CD4-positive, alpha-beta T cell (primary cell): ENCODE measurements around the gene MAPKBP1. TPM values are rescaled to one million over a fixed set of nuclear protein-coding genes. Genes with fewer than 3 reads are reported as not detected.

ENCODE experiments used
- ATAC-seq: fragments of 200-7000 bp; cut with Tn5 transposase; one replicate; pipeline ENCODE4 v1.10.0; 2022; ENCODE audit warnings: mild to moderate bottlenecking; ENCODE audit not compliant: poor library complexity
- CTCF ChIA-PET: fragments of 350-600 bp; sonication (Branson Sonifier 250); formaldehyde crosslinking; loops from one replicate; lab custom pipeline; 2021; ENCODE audit warnings: antibody characterized with exemption, inconsistent platforms; lab: Charles Lee
- POLR2A ChIA-PET: fragments of 350-600 bp; sonication (Branson Sonifier 250); formaldehyde crosslinking; loops from one replicate; lab custom pipeline; 2021; ENCODE audit warnings: antibody characterized with exemption, inconsistent platforms; lab: Charles Lee
- DNase-seq, 14 experiments: peaks; one replicate each; pipeline ENCODE4 v3.0.0-alpha.2; 2013 to 2020; ENCODE audit warnings: mixed read lengths in 2 of 14
- H3K27ac ChIP-seq, 2 donors: one replicate each; pipeline versions ENCODE4 v1.5.1 to v1.7.0; 2013; ENCODE audit warnings: low read length in 2 of 2, low read depth in 1 of 2, mild to moderate bottlenecking in 1 of 2
- H3K27me3 ChIP-seq, 2 experiments: 1 replicate in 1 of 2; 2 replicates in 1 of 2; pipeline versions ENCODE4 v1.6.1 to v1.7.0; 2013; ENCODE audit warnings: low read length in 2 of 2, control low read depth in 1 of 2, mild to moderate bottlenecking in 1 of 2, moderate library complexity in 1 of 2; ENCODE audit not compliant: insufficient read depth in 2 of 2, control insufficient read depth in 1 of 2
- H3K36me3 ChIP-seq: one replicate; pipeline ENCODE4 v1.6.1; 2013; ENCODE audit warnings: low read length, control low read depth; ENCODE audit not compliant: insufficient read depth
- H3K4me1 ChIP-seq: one replicate; pipeline ENCODE4 v1.6.1; 2013; ENCODE audit warnings: low read length, control low read depth; ENCODE audit not compliant: insufficient read depth
- H3K4me3 ChIP-seq: one replicate; pipeline ENCODE4 v1.5.1; 2013; ENCODE audit warnings: mild to moderate bottlenecking, low read length, moderate library complexity
- H3K9me3 ChIP-seq, 2 experiments: 1 replicate in 1 of 2; 2 replicates in 1 of 2; pipeline versions ENCODE4 v1.6.1 to v1.7.0; 2013; ENCODE audit warnings: low read length in 2 of 2, mild to moderate bottlenecking in 2 of 2, control low read depth in 1 of 2, moderate library complexity in 1 of 2; ENCODE audit not compliant: control insufficient read depth in 1 of 2, insufficient read depth in 1 of 2
- H3K27ac Mint-ChIP-seq: one replicate; pipeline ENCODE4 v1.8.0; 2020; ENCODE audit warnings: mixed read lengths
- H3K27me3 Mint-ChIP-seq: one replicate; pipeline ENCODE4 v1.8.0; 2021; ENCODE audit warnings: mixed read lengths
- H3K36me3 Mint-ChIP-seq: one replicate; pipeline ENCODE4 v1.8.0; 2021; ENCODE audit warnings: low read depth, mixed read lengths
- H3K4me1 Mint-ChIP-seq: one replicate; pipeline ENCODE4 v1.8.0; 2021; ENCODE audit warnings: low read depth, mixed read lengths
- H3K4me3 Mint-ChIP-seq: one replicate; pipeline ENCODE4 v1.8.0; 2020; ENCODE audit warnings: mild to moderate bottlenecking, mixed read lengths
- H3K9me3 Mint-ChIP-seq: one replicate; pipeline ENCODE4 v1.8.0; 2020; ENCODE audit warnings: mixed read lengths
- CTCF ChIP-seq: fragments of 200-600 bp; IDR thresholded peaks from one replicate; pipeline ENCODE4 v1.8.0; 2022; ENCODE audit warnings: antibody characterized with exemption, mild to moderate bottlenecking
- intact Hi-C, 2 experiments: fragments of 100-400 bp; cut with DNase I in 1 of 2; cut with micrococcal nuclease in 1 of 2; formaldehyde crosslinking; loops; one replicate each; pipeline versions ENCODE4 v1.15.1 to v1.9.0; 2023 to 2025; cut with DNase I, micrococcal nuclease
- total RNA-seq, 174 experiments: library from RNA in 2 of 174; stranded (reverse) in 2 of 174; gene quantifications; one replicate each; pipeline ENCODE4 v1.2.3 and lab custom pipeline; 2021 to 2026

Gene MAPKBP1
- total RNA-seq, 2 experiments from 2014 or later: 26.0 to 30.0 TPM

DNA sequence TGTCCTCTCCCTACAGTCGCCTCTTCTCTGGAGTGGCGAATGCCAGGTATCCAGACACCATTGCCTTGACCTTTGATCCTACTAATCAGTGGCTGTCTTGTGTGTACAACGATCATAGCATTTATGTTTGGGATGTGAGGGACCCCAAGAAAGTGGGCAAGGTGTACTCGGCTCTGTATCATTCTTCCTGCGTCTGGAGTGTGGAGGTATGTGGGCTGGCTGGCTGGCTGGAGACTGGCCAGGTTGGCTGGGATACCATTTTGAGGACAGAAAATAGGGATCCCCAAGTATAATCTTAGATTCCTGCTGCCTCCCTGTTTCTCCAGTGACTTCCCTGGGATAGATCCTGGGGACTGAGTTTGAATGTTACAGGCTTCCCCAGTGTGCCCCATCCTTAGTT lies 40.2 kb downstream of the MAPKBP1 start:
- intact Hi-C loops: loop anchor here (5.0 to 10.0 kb wide), 5 partner anchors 88 to 910 kb away; partner anchors contain the start of gene TYRO3 (in 1 of the 2)
- Mint-ChIP-seq H3K27me3 (no peaks in the 10 kb centered on the region), H3K4me3 (no peak overlapping the region), H3K4me1 (peaks cover 12% of the 10 kb centered on the region), H3K36me3 (peaks cover 65% of the 10 kb centered on the region), H3K27ac (no peak overlapping the region), H3K9me3 (no peaks in the 10 kb centered on the region)
- no peak for DNase-seq
- H3K27ac ChIP-seq: no peak overlapping the region
- peaks cover 59% of the 10 kb centered on the region for H3K36me3 ChIP-seq
- H3K4me3 ChIP-seq: no peak overlapping the region
- H3K4me1 ChIP-seq: peaks cover 19% of the 10 kb centered on the region
- H3K27me3 ChIP-seq: no peaks in the 10 kb centered on the region
- H3K9me3 ChIP-seq: no peaks in the 10 kb centered on the region
- ChIA-PET POLR2A (no interaction called here), CTCF (interaction anchor here (1.2 to 1.7 kb wide), 2 partner anchors 42 kb away, joined by 3 to 6 read pairs; no protein-coding TSS in a partner anchor)
- no peak for TF ChIP-seq CTCF
- ATAC-seq: no peak

- Mint-ChIP-seq H3K27ac (no peak overlapping the region), H3K4me1 (peaks cover under 1% of the 10 kb centered on the region), H3K4me3 (no peak overlapping the region), H3K27me3 (no peaks in the 10 kb centered on the region), H3K9me3 (no peaks in the 10 kb centered on the region), H3K36me3 (peaks cover 77% of the 10 kb centered on the region)
- intact Hi-C loops: loop anchor here in 1 of 2 experiments (10.0 kb wide), 1 partner anchor 912 kb away; no protein-coding TSS in a partner anchor
- H3K4me1 ChIP-seq: peaks cover 2% of the 10 kb centered on the region
- no peaks in the 10 kb centered on the region for H3K9me3 ChIP-seq
- peaks cover 79% of the 10 kb centered on the region for H3K36me3 ChIP-seq
- POLR2A ChIA-PET: no interaction called here
- CTCF ChIA-PET: interaction anchor here (1.1 kb wide), 1 partner anchor 44 kb away, joined by 3 read pairs; no protein-coding TSS in a partner anchor
- H3K27me3 ChIP-seq: no peaks in the 10 kb centered on the region
- ATAC-seq (no peak), DNase-seq (no peak)
- TF ChIP-seq CTCF: no peak
- no peak overlapping the region for H3K4me3 ChIP-seq
- no peak overlapping the region for H3K27ac ChIP-seq
Observed at GRCh38 chr15:41816788-41817187, 42.5 kb downstream of the MAPKBP1 start.

GRCh38 chr15:41817327-41817726 lies 43.0 kb downstream of the MAPKBP1 start:
- ATAC-seq: no peak
- intact Hi-C loops: loop anchor here in 1 of 2 experiments (10.0 kb wide), 1 partner anchor 913 kb away; no protein-coding TSS in a partner anchor
- TF ChIP-seq CTCF: no peak
- H3K27me3 Mint-ChIP-seq: no peaks in the 10 kb centered on the region
- no peaks in the 10 kb centered on the region for H3K4me1 Mint-ChIP-seq
- no peaks in the 10 kb centered on the region for H3K4me1 ChIP-seq
- POLR2A ChIA-PET: no interaction called here
- peaks cover 77% of the 10 kb centered on the region for H3K36me3 Mint-ChIP-seq
- no peak overlapping the region for H3K4me3 Mint-ChIP-seq
- H3K27ac ChIP-seq: no peak overlapping the region
- no peak overlapping the region for H3K4me3 ChIP-seq
- peaks cover 78% of the 10 kb centered on the region for H3K36me3 ChIP-seq
- no peaks in the 10 kb centered on the region for H3K27me3 ChIP-seq
- no peak for DNase-seq
- H3K27ac Mint-ChIP-seq: no peak overlapping the region
- CTCF ChIA-PET: interaction anchor here (1.1 kb wide), 1 partner anchor 44 kb away, joined by 3 read pairs; no protein-coding TSS in a partner anchor
- no peaks in the 10 kb centered on the region for H3K9me3 ChIP-seq
- H3K9me3 Mint-ChIP-seq: no peaks in the 10 kb centered on the region
